ENCODE measurements around the gene C15orf61. TPM values are rescaled to one million over a fixed set of nuclear protein-coding genes. Genes with fewer than 3 reads are reported as not detected.

C15orf61 gene
- total RNA-seq, 1 donor from 2014 or later, result 5.2 TPM

- Mint-ChIP-seq H3K4me3 (ENCODE audit: unreplicated experiment) (no peak overlapping the region), H3K27me3 (ENCODE audit: low read depth) (no peaks in the 10 kb centered on the region), H3K36me3 (ENCODE audit: low read depth) (no peaks in the 10 kb centered on the region), H3K9me3 (ENCODE audit: low read depth) (no peaks in the 10 kb centered on the region), H3K4me1 (ENCODE audit: low read depth) (peaks cover 12% of the 10 kb centered on the region), H3K27ac (ENCODE audit: unreplicated experiment) (no peak overlapping the region)
- no peak for TF ChIP-seq CTCF (IDR thresholded peaks at IDR 0.05)
- no peak for DNase-seq (ENCODE audit: low spot score)
Observed at GRCh38 chr15:67528513-67528912, 7.6 kb downstream of the C15orf61 start.

GRCh38 chr15:67531379-67531914 lies 10.5 kb downstream of the C15orf61 start:
- H3K27me3 Mint-ChIP-seq (ENCODE audit: low read depth), result no peaks in the 10 kb centered on the region
- TF ChIP-seq CTCF (IDR thresholded peaks at IDR 0.05), result no peak
- H3K36me3 Mint-ChIP-seq (ENCODE audit: low read depth), result no peaks in the 10 kb centered on the region
- H3K4me1 Mint-ChIP-seq (ENCODE audit: low read depth), result peaks cover 6% of the 10 kb centered on the region
- no peaks in the 10 kb centered on the region for H3K9me3 Mint-ChIP-seq (ENCODE audit: low read depth)
- DNase-seq (ENCODE audit: low spot score), result no peak
- H3K4me3 Mint-ChIP-seq (ENCODE audit: unreplicated experiment), result no peak overlapping the region
- no peak overlapping the region for H3K27ac Mint-ChIP-seq (ENCODE audit: unreplicated experiment)

GRCh38 chr15:67533873-67534272 lies 12.9 kb downstream of the C15orf61 start:
- no peak for DNase-seq (ENCODE audit: low spot score)
- Mint-ChIP-seq H3K4me1 (ENCODE audit: low read depth) (no peaks in the 10 kb centered on the region), H3K9me3 (ENCODE audit: low read depth) (no peaks in the 10 kb centered on the region), H3K4me3 (ENCODE audit: unreplicated experiment) (no peak overlapping the region), H3K36me3 (ENCODE audit: low read depth) (no peaks in the 10 kb centered on the region), H3K27me3 (ENCODE audit: low read depth) (no peaks in the 10 kb centered on the region), H3K27ac (ENCODE audit: unreplicated experiment) (no peak overlapping the region)
- TF ChIP-seq CTCF (IDR thresholded peaks at IDR 0.05), result no peak

GRCh38 chr15:67534360-67534759 lies 13.4 kb downstream of the C15orf61 start:
- Mint-ChIP-seq H3K27ac (ENCODE audit: unreplicated experiment) (no peak overlapping the region), H3K27me3 (ENCODE audit: low read depth) (no peaks in the 10 kb centered on the region), H3K36me3 (ENCODE audit: low read depth) (no peaks in the 10 kb centered on the region), H3K4me3 (ENCODE audit: unreplicated experiment) (no peak overlapping the region), H3K9me3 (ENCODE audit: low read depth) (no peaks in the 10 kb centered on the region), H3K4me1 (ENCODE audit: low read depth) (no peaks in the 10 kb centered on the region)
- no peak for DNase-seq (ENCODE audit: low spot score)
- no peak for TF ChIP-seq CTCF (IDR thresholded peaks at IDR 0.05)

- H3K9me3 Mint-ChIP-seq (ENCODE audit: low read depth), result no peaks in the 10 kb centered on the region
- no peak for TF ChIP-seq CTCF (IDR thresholded peaks at IDR 0.05)
- no peaks in the 10 kb centered on the region for H3K36me3 Mint-ChIP-seq (ENCODE audit: low read depth)
- no peaks in the 10 kb centered on the region for H3K27me3 Mint-ChIP-seq (ENCODE audit: low read depth)
- DNase-seq (ENCODE audit: low spot score), result no peak
- peaks cover 4% of the 10 kb centered on the region for H3K4me1 Mint-ChIP-seq (ENCODE audit: low read depth)
- no peak overlapping the region for H3K27ac Mint-ChIP-seq (ENCODE audit: unreplicated experiment)
- H3K4me3 Mint-ChIP-seq (ENCODE audit: unreplicated experiment), result no peak overlapping the region
Observed at GRCh38 chr15:67537771-67538170, 16.8 kb downstream of the C15orf61 start.

Measured in chondrocyte (in vitro differentiated cells).